HTERT RPE-1 (cell line): ENCODE data around the gene ZNF184.

Source experiments
- in situ Hi-C: fragments of 300-500 bp; cut with MboI; formaldehyde crosslinking; loops from 4 replicates; pipeline ENCODE4 v1.14.3; 2020; ENCODE audit warnings: low sequenced_read_pairs

Gene ZNF184

GRCh38 chr6:27479319-27480182 is 6.6 kb upstream of the ZNF184 start:
- in situ Hi-C loops, result no loop called here

GRCh38 chr6:27478706-27479318 is 5.9 kb upstream of the ZNF184 start:
- in situ Hi-C loops, result no loop called here

- in situ Hi-C loops, result no loop called here
These were observed 5.3 kb upstream of the ZNF184 start for GRCh38 chr6:27478141-27478705.

- in situ Hi-C loops, result no loop called here
These were observed 4.6 kb upstream of the ZNF184 start for GRCh38 chr6:27477318-27478013.

- in situ Hi-C loops, result no loop called here
These were observed 3.2 kb upstream of the ZNF184 start for GRCh38 chr6:27476090-27476489.

GRCh38 chr6:27474672-27475071 is 1.8 kb upstream of the ZNF184 start:
- in situ Hi-C loops, result no loop called here

- in situ Hi-C loops, result no loop called here
These were observed 1.2 kb upstream of the ZNF184 start for GRCh38 chr6:27474172-27474465.

GRCh38 chr6:27472182-27472616 is 706 bp downstream of the ZNF184 start:
- in situ Hi-C loops, result no loop called here

- in situ Hi-C loops, result no loop called here
These were observed 1.4 kb downstream of the ZNF184 start for GRCh38 chr6:27471365-27472115.

GRCh38 chr6:27470023-27470422 is 2.9 kb downstream of the ZNF184 start:
- in situ Hi-C loops, result no loop called here

- in situ Hi-C loops, result no loop called here
These were observed 4.6 kb downstream of the ZNF184 start for GRCh38 chr6:27468334-27468733.

- in situ Hi-C loops, result no loop called here
These were observed 20.4 kb downstream of the ZNF184 start for GRCh38 chr6:27452496-27452897.

- in situ Hi-C loops, result no loop called here
These were observed 21.1 kb downstream of the ZNF184 start for GRCh38 chr6:27451660-27452390.

GRCh38 chr6:27448456-27448855 is 24.4 kb downstream of the ZNF184 start:
- in situ Hi-C loops, result no loop called here

- in situ Hi-C loops, result no loop called here
These were observed 30.0 kb downstream of the ZNF184 start for GRCh38 chr6:27442932-27443331.

- in situ Hi-C loops, result no loop called here
These were observed 31.9 kb downstream of the ZNF184 start for GRCh38 chr6:27441001-27441400.

GRCh38 chr6:27439371-27439770 is 33.5 kb downstream of the ZNF184 start:
- in situ Hi-C loops, result no loop called here

- in situ Hi-C loops, result no loop called here
These were observed 39.2 kb downstream of the ZNF184 start for GRCh38 chr6:27433714-27434113.

GRCh38 chr6:27428966-27429365 is 43.9 kb downstream of the ZNF184 start:
- in situ Hi-C loops, result no loop called here

- in situ Hi-C loops, result no loop called here
These were observed 44.4 kb downstream of the ZNF184 start for GRCh38 chr6:27428502-27428901.
